AG04449 (cell line): Measurements from ENCODE around the gene CHPF2.

Source experiments
- CTCF ChIA-PET: fragments of 350-600 bp; formaldehyde crosslinking; extraction: SDS; loops from one replicate; lab custom pipeline; 2021; ENCODE audit warnings: antibody characterized with exemption; lab: Yijun Ruan, JAX
- POLR2A ChIA-PET: fragments of 400-600, 350-600 bp; formaldehyde crosslinking; extraction: SDS; loops from one replicate; lab custom pipeline; 2020; ENCODE audit warnings: antibody characterized with exemption, inconsistent platforms; lab: Yijun Ruan, JAX
- DNase-seq: peaks from one replicate; pipeline ENCODE4 v3.0.0-alpha.2; 2010; ENCODE audit warnings: low read depth, low spot score
- H3K4me3 ChIP-seq: 2 replicates; pipeline ENCODE4 v1.5.1; 2011; ENCODE audit warnings: low read depth, mild to moderate bottlenecking, control low read depth, low read length
- TF ChIP-seq, protein P1 (sequence below): IDR thresholded peaks from one replicate; pipeline ENCODE4 v1.5.1; 2011; ENCODE audit warnings: mild to moderate bottlenecking, moderate library complexity, low read length, control low read depth, inconsistent platforms; ENCODE audit not compliant: insufficient read depth; ENCODE audit errors: missing control alignments

The CHPF2 gene

DNA sequence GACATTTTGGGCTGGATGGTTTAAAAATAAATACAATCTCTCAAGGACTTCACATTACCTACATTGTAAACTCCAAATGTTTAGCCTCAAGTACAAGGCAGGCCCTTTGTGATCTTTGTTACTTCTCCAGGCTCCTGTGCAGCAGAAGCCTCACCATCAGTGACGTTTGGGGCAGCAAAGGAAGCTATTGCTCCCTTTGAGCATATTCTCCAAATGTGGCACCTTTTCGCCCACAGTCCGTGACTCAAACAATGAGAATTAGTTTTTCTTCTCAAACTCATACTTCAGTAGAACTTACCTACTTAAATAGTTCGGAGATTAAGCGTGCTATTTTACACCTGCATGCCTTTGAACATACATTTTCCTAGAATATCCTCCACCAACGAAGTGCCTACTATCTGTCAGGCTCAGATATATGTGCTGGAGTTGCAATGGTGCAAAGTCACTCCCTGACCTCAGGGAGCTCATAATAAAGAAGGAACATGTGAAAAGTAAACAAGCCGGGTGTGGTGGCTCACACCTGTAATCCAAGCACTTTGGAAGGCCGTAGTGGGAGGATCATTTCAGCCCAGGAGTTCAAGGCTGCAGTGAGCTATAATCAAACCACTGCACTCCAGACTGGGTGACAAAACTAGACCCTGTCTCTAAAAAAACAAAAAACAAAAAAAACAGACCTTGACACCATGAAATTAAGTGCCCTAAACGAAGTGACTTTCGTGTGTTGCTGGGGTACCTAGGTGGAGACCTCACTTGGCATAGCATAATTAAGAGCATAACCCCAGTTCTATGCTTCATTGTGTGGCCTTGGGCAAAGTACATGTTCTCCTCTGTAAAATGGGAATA is 4.0 kb upstream of the CHPF2 start:
- TF ChIP-seq, protein P1, sequence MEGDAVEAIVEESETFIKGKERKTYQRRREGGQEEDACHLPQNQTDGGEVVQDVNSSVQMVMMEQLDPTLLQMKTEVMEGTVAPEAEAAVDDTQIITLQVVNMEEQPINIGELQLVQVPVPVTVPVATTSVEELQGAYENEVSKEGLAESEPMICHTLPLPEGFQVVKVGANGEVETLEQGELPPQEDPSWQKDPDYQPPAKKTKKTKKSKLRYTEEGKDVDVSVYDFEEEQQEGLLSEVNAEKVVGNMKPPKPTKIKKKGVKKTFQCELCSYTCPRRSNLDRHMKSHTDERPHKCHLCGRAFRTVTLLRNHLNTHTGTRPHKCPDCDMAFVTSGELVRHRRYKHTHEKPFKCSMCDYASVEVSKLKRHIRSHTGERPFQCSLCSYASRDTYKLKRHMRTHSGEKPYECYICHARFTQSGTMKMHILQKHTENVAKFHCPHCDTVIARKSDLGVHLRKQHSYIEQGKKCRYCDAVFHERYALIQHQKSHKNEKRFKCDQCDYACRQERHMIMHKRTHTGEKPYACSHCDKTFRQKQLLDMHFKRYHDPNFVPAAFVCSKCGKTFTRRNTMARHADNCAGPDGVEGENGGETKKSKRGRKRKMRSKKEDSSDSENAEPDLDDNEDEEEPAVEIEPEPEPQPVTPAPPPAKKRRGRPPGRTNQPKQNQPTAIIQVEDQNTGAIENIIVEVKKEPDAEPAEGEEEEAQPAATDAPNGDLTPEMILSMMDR: no peak
- no peak for DNase-seq
- peak overlapping the region; percentile 58 for H3K4me3 ChIP-seq
- CTCF ChIA-PET: interaction anchor here (1.0 to 8.5 kb wide), 4 partner anchors 15 to 117 kb away, joined by 3 to 109 read pairs (median 6); no protein-coding TSS in a partner anchor
- POLR2A ChIA-PET: interaction anchor here (0.7 to 1.7 kb wide), 4 partner anchors 8 to 24 kb away, joined by 3 to 16 read pairs (median 7); no protein-coding TSS in a partner anchor

DNA sequence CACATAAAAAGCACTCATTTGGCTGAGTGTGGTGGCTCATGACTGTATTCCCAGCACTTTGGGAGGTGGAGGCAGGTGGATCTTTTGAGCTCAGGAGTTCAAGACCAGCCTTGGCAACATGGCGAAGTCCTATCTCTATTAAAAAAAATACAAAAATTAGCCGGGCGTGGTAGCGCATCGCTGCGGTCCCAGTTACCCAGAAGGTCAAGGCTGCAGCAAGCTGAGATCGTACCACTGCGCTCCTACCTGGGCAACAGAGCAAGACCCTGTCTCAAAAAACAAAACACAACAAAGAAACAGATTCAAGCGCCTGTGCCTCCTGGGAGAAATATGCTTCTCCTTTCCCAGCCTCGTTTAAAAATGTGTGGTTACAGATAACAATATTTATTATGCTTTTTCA is 3.0 kb upstream of the CHPF2 start:
- no peak overlapping the region for H3K4me3 ChIP-seq
- TF ChIP-seq, protein P1: no peak
- ChIA-PET POLR2A (no interaction called here), CTCF (interaction anchor here (8.5 kb wide), 1 partner anchor 14 kb away, joined by 109 read pairs; no protein-coding TSS in a partner anchor)
- DNase-seq: no peak

DNA sequence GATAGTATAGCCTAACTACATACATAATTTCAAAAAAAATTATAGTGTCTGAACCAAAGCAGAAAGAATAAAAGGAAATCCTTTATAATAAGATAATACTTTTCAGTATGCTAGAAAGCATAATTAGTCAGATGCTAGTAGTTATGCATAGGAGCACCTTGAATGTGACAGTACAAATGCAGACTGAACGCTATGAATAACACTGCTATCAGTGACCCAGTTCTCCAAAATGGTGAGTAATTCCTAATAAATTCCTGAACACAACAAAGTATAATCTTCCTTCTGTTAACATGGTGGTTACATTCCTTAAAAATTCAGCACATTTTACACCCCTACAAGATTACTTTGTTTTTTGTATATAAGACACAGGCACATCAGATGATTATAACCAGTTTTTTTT is 1.2 kb upstream of the CHPF2 start:
- H3K4me3 ChIP-seq: no peak overlapping the region
- ChIA-PET POLR2A (no interaction called here), CTCF (interaction anchor here (1.0 kb wide), 1 partner anchor 13 kb away, joined by 3 read pairs; no protein-coding TSS in a partner anchor)
- TF ChIP-seq, protein P1: no peak
- no peak for DNase-seq

DNA sequence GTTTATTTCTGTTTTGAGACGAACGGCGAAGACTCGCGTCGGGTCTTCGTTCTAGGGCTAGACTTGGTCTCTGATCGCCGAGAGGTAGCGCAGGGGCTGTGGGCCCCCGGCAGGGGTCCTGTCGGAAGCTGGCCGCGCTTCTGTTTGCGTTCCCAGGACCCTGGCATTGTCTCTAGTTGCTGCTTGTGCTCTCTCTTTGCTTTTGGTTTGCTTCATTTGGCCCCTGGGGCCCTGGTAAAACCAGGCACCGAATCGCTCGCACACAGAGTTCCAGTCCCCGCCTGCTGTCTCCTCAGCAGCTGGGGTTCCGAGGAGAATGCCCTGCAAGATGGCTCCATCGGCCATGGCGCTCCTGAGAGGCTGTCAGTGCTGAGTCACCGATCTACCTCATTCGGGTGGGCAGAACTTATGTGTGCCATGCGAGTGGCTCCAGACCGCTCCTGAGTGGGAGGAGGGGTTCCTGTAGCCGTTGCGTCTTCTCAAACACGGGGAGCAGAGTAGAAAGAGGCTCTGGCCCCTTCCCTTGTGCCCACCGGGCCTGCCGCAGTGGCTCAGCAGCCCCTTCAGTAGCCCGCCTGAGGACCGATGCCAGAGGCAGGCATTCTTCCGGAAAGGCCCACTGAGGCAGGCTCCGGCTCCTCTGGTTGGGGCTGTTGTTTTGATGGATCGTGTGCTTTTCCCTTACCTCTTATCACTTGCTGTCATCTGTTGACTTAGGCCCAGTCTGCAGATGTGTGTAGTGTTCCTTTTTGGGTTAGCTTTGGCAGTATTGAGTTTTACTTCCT is 826 bp downstream of the CHPF2 start:
- POLR2A ChIA-PET: interaction anchor here (1.0 to 1.7 kb wide), 4 partner anchors 10 to 19 kb away, joined by 3 to 12 read pairs (median 8); no protein-coding TSS in a partner anchor
- peak overlapping the region; percentile 98 for H3K4me3 ChIP-seq
- TF ChIP-seq, protein P1: no peak
- CTCF ChIA-PET: interaction anchor here (0.9 to 6.7 kb wide), 3 partner anchors 9 to 109 kb away, joined by 3 to 130 read pairs (median 5); partner anchors contain the start of gene SMARCD3
- DNase-seq: peak; percentile 38

DNA sequence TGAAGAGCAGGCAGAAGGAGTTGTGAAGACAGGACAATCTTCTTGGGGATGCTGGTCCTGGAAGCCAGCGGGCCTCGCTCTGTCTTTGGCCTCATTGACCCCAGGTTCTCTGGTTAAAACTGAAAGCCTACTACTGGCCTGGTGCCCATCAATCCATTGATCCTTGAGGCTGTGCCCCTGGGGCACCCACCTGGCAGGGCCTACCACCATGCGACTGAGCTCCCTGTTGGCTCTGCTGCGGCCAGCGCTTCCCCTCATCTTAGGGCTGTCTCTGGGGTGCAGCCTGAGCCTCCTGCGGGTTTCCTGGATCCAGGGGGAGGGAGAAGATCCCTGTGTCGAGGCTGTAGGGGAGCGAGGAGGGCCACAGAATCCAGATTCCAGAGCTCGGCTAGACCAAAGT is 1.5 kb downstream of the CHPF2 start:
- peak overlapping the region; percentile 98 for H3K4me3 ChIP-seq
- CTCF ChIA-PET: interaction anchor here (0.9 to 6.7 kb wide), 2 partner anchors 12 to 215 kb away, joined by 3 to 130 read pairs; partner anchors contain the start of gene SMARCD3
- no peak for DNase-seq
- TF ChIP-seq, protein P1: no peak
- POLR2A ChIA-PET: no interaction called here
